ENCODE data around the gene RAB30. TPM values are rescaled to one million over a fixed set of nuclear protein-coding genes. Genes with fewer than 3 reads are reported as not detected.
A peak's percentile ranks its signal among the peaks of the same experiment; 100 is the strongest.

RAB30 gene
- 4.5 TPM for total RNA-seq
- polyA plus RNA-seq = 7.5 TPM
- long read RNA-seq, donor 1 = 0 reads
- long read RNA-seq, donor 2 = 0 reads
- long read RNA-seq, donor 3, partial matches to known transcripts = 0 of 1 reads
- long read RNA-seq, donor 3, other reads (novel, unspliced or antisense) = 0 of 1 reads
- long read RNA-seq, donor 4 = 0 reads
- long read RNA-seq, donor 5, transcript RAB30-205 (5 exons, 792 nt) = major isoform, 5 of 5 reads
- long read RNA-seq, donor 5, partial matches to known transcripts = 0 of 5 reads
- long read RNA-seq, donor 5, other reads (novel, unspliced or antisense) = 0 of 5 reads
- long read RNA-seq, donor 6, partial matches to known transcripts = 0 of 1 reads
- long read RNA-seq, donor 6, other reads (novel, unspliced or antisense) = 0 of 1 reads
- long read RNA-seq, donor 7, partial matches to known transcripts = 0 of 4 reads
- long read RNA-seq, donor 7, other reads (novel, unspliced or antisense) = 0 of 4 reads
- long read RNA-seq, donor 8, partial matches to known transcripts = 0 of 3 reads
- long read RNA-seq, donor 8, other reads (novel, unspliced or antisense) = 0 of 3 reads
- long read RNA-seq, donor 9, full-length matches to known transcripts = 2 of 2 reads
- long read RNA-seq, donor 9, partial matches to known transcripts = 0 of 2 reads
- long read RNA-seq, donor 9, other reads (novel, unspliced or antisense) = 0 of 2 reads
- long read RNA-seq, donor 10 = 0 reads

DNA sequence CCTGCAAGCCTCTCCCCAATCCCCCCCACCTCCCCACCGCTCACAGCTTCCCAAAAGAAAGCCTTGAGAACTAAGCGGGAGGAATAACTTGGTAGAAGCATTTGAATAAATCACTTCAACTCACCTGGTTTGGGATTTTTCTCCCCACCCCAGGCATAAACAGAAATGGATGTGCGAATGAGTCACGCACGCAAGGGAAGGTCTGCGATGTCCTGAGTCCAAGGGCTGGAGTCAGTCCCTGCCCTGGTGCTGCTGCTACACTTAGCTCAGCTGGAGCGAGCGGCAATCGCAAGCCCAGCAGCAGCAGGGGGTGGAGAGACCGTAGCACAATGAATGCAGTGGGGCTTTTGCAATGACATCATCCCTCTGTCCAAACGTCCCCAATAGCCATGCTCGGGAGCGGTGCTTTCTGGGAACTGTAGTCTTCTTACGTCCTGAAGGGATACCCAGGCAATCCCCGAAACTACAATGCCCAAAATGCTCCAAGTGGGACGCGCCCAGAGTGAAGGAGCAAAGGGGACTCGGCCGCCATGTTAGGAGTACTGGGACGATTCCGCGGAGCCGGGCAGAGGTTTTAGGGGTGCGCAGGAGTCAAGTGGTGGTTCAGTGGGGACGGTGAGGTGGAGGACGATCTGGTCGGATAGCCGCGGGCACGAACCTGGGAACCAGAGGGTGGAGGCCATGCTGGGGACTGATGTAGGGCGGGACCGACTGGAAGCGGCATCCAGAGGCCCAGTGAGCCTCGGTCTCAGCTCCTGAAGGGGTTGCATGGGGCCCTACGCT lies at the start of gene RAB30:
TSS of gene RAB30 (minus strand) at position 331 of the 783 bp plus-strand sequence. CDS start 74,581 bp downstream, outside the sequence.
- Histone ChIP-seq H3K9me3 (ENCODE audit: control insufficient read depth in 2 of 2, insufficient read depth in 1 of 2, low read length in 1 of 2) (no peaks in the 10 kb centered on the region), H3K4me1 (ENCODE audit: control insufficient read depth in 2 of 2, insufficient read depth in 2 of 2, low read length in 2 of 2) (peaks cover 4 to 9% of the 10 kb centered on the region in 2 donors), H3K27me3 (ENCODE audit: control insufficient read depth in 2 of 2, insufficient read depth in 1 of 2, low read length in 1 of 2) (peaks cover 18 to 39% of the 10 kb centered on the region in 2 donors), H3K36me3 (ENCODE audit: control insufficient read depth in 2 of 2, insufficient read depth in 2 of 2, low read length in 1 of 2) (peaks cover 0 to 12% of the 10 kb centered on the region in 2 donors), H3K27ac (ENCODE audit: low read depth in 1 of 2, low read length in 1 of 2) (peak within 1 kb of the TSS; percentile 77 to 91), H3K4me3 (ENCODE audit: low read length in 2 of 2) (peak within 1 kb of the TSS; percentile 72 to 73)
- peak; percentile 94 to 100 (median 98) for DNase-seq (ENCODE audit: low read depth in 6 of 9, low spot score in 9 of 9)
- under 1% methylated on average over 35 of the region's 35 CpGs for WGBS

GRCh38 chr11:83120327-83120726 lies 48.6 kb upstream of the RAB30 start:
- Histone ChIP-seq H3K36me3 (ENCODE audit: control insufficient read depth in 2 of 2, insufficient read depth in 2 of 2, low read length in 1 of 2) (no peaks in the 10 kb centered on the region), H3K4me3 (ENCODE audit: low read length in 2 of 2) (no peak overlapping the region), H3K27me3 (ENCODE audit: control insufficient read depth in 2 of 2, insufficient read depth in 1 of 2, low read length in 1 of 2) (no peaks in the 10 kb centered on the region), H3K4me1 (ENCODE audit: control insufficient read depth in 2 of 2, insufficient read depth in 2 of 2, low read length in 2 of 2) (peaks cover 0 to 2% of the 10 kb centered on the region in 2 donors), H3K27ac (ENCODE audit: low read depth in 1 of 2, low read length in 1 of 2) (no peak overlapping the region), H3K9me3 (ENCODE audit: control insufficient read depth in 2 of 2, insufficient read depth in 1 of 2, low read length in 1 of 2) (no peaks in the 10 kb centered on the region)
- no peak for DNase-seq (ENCODE audit: low read depth in 6 of 9, low spot score in 9 of 9)

- no peak for DNase-seq (ENCODE audit: low read depth in 6 of 9, low spot score in 9 of 9)
- no peak overlapping the region for H3K27ac ChIP-seq (ENCODE audit: low read depth in 1 of 2, low read length in 1 of 2)
- no peaks in the 10 kb centered on the region for H3K9me3 ChIP-seq (ENCODE audit: control insufficient read depth in 2 of 2, insufficient read depth in 1 of 2, low read length in 1 of 2)
- H3K27me3 ChIP-seq (ENCODE audit: control insufficient read depth in 2 of 2, insufficient read depth in 1 of 2, low read length in 1 of 2) = no peaks in the 10 kb centered on the region
- H3K4me1 ChIP-seq (ENCODE audit: control insufficient read depth in 2 of 2, insufficient read depth in 2 of 2, low read length in 2 of 2) = peaks cover 0 to 2% of the 10 kb centered on the region in 2 donors
- H3K4me3 ChIP-seq (ENCODE audit: low read length in 2 of 2) = no peak overlapping the region
- 94% methylated on average over 3 of the region's 3 CpGs for WGBS
- no peaks in the 10 kb centered on the region for H3K36me3 ChIP-seq (ENCODE audit: control insufficient read depth in 2 of 2, insufficient read depth in 2 of 2, low read length in 1 of 2)
Observed at GRCh38 chr11:83119216-83119615, 47.5 kb upstream of the RAB30 start.

GRCh38 chr11:83118814-83119213 lies 47.1 kb upstream of the RAB30 start:
- peaks cover 0 to 2% of the 10 kb centered on the region in 2 donors for H3K4me1 ChIP-seq (ENCODE audit: control insufficient read depth in 2 of 2, insufficient read depth in 2 of 2, low read length in 2 of 2)
- no peak overlapping the region for H3K4me3 ChIP-seq (ENCODE audit: low read length in 2 of 2)
- H3K36me3 ChIP-seq (ENCODE audit: control insufficient read depth in 2 of 2, insufficient read depth in 2 of 2, low read length in 1 of 2) = no peaks in the 10 kb centered on the region
- no peaks in the 10 kb centered on the region for H3K9me3 ChIP-seq (ENCODE audit: control insufficient read depth in 2 of 2, insufficient read depth in 1 of 2, low read length in 1 of 2)
- no peak for DNase-seq (ENCODE audit: low read depth in 6 of 9, low spot score in 9 of 9)
- H3K27ac ChIP-seq (ENCODE audit: low read depth in 1 of 2, low read length in 1 of 2) = no peak overlapping the region
- H3K27me3 ChIP-seq (ENCODE audit: control insufficient read depth in 2 of 2, insufficient read depth in 1 of 2, low read length in 1 of 2) = no peaks in the 10 kb centered on the region

DNA sequence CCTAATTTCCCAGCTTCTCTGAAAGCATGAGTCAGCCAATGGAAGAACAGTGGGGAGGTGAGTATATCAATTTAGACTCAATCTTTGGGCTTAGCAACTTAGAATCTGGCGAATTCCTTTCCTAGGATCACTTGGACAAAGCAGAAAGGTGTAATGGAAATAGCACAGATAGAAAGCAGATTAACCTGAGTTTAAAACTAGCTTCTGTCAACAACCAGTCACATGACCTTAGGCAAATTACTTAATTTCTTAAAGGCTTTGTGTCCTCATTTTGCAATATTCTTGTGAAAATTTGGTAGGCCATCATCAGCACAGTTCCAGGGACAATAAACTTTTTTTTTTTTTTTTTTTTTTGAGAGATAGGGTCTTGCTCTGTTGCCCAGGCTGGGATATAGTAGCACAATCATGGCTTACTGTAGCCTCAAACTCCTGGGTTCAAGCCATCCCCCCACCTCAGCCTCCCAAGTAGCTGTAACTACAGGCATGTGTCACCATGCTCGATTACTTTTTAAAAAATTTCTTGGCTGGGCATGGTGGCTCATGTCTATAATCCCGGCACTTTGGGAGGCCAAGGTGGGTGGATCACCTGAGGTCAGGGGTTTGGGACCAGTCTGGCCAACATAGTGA lies 44.4 kb upstream of the RAB30 start:
- DNase-seq (ENCODE audit: low read depth in 6 of 9, low spot score in 9 of 9) = no peak
- Histone ChIP-seq H3K9me3 (ENCODE audit: control insufficient read depth in 2 of 2, insufficient read depth in 1 of 2, low read length in 1 of 2) (no peaks in the 10 kb centered on the region), H3K36me3 (ENCODE audit: control insufficient read depth in 2 of 2, insufficient read depth in 2 of 2, low read length in 1 of 2) (no peaks in the 10 kb centered on the region), H3K27ac (ENCODE audit: low read depth in 1 of 2, low read length in 1 of 2) (no peak overlapping the region), H3K27me3 (ENCODE audit: control insufficient read depth in 2 of 2, insufficient read depth in 1 of 2, low read length in 1 of 2) (no peaks in the 10 kb centered on the region), H3K4me1 (ENCODE audit: control insufficient read depth in 2 of 2, insufficient read depth in 2 of 2, low read length in 2 of 2) (peaks cover 0 to 2% of the 10 kb centered on the region in 2 donors), H3K4me3 (ENCODE audit: low read length in 2 of 2) (no peak overlapping the region)
- 95% methylated on average over 3 of the region's 3 CpGs for WGBS

- Histone ChIP-seq H3K27me3 (ENCODE audit: control insufficient read depth in 2 of 2, insufficient read depth in 1 of 2, low read length in 1 of 2) (no peaks in the 10 kb centered on the region), H3K4me3 (ENCODE audit: low read length in 2 of 2) (no peak overlapping the region), H3K27ac (ENCODE audit: low read depth in 1 of 2, low read length in 1 of 2) (no peak overlapping the region), H3K4me1 (ENCODE audit: control insufficient read depth in 2 of 2, insufficient read depth in 2 of 2, low read length in 2 of 2) (peaks cover 0 to 2% of the 10 kb centered on the region in 2 donors), H3K9me3 (ENCODE audit: control insufficient read depth in 2 of 2, insufficient read depth in 1 of 2, low read length in 1 of 2) (no peaks in the 10 kb centered on the region), H3K36me3 (ENCODE audit: control insufficient read depth in 2 of 2, insufficient read depth in 2 of 2, low read length in 1 of 2) (no peaks in the 10 kb centered on the region)
- no peak for DNase-seq (ENCODE audit: low read depth in 6 of 9, low spot score in 9 of 9)
- WGBS = 94% methylated on average over 5 of the region's 5 CpGs
Observed at GRCh38 chr11:83115551-83115950, 43.9 kb upstream of the RAB30 start.

- 97% methylated on average over 3 of the region's 3 CpGs for WGBS
- Histone ChIP-seq H3K27ac (ENCODE audit: low read depth in 1 of 2, low read length in 1 of 2) (no peak overlapping the region), H3K9me3 (ENCODE audit: control insufficient read depth in 2 of 2, insufficient read depth in 1 of 2, low read length in 1 of 2) (no peaks in the 10 kb centered on the region), H3K36me3 (ENCODE audit: control insufficient read depth in 2 of 2, insufficient read depth in 2 of 2, low read length in 1 of 2) (no peaks in the 10 kb centered on the region), H3K27me3 (ENCODE audit: control insufficient read depth in 2 of 2, insufficient read depth in 1 of 2, low read length in 1 of 2) (no peaks in the 10 kb centered on the region), H3K4me1 (ENCODE audit: control insufficient read depth in 2 of 2, insufficient read depth in 2 of 2, low read length in 2 of 2) (peaks cover 0 to 2% of the 10 kb centered on the region in 2 donors), H3K4me3 (ENCODE audit: low read length in 2 of 2) (no peak overlapping the region)
- DNase-seq (ENCODE audit: low read depth in 6 of 9, low spot score in 9 of 9) = no peak
Observed at GRCh38 chr11:83115026-83115425, 43.3 kb upstream of the RAB30 start.

- no peaks in the 10 kb centered on the region for H3K9me3 ChIP-seq (ENCODE audit: control insufficient read depth in 2 of 2, insufficient read depth in 1 of 2, low read length in 1 of 2)
- DNase-seq (ENCODE audit: low read depth in 6 of 9, low spot score in 9 of 9) = no peak
- no peaks in the 10 kb centered on the region for H3K36me3 ChIP-seq (ENCODE audit: control insufficient read depth in 2 of 2, insufficient read depth in 2 of 2, low read length in 1 of 2)
- H3K27me3 ChIP-seq (ENCODE audit: control insufficient read depth in 2 of 2, insufficient read depth in 1 of 2, low read length in 1 of 2) = no peaks in the 10 kb centered on the region
- no peak overlapping the region for H3K27ac ChIP-seq (ENCODE audit: low read depth in 1 of 2, low read length in 1 of 2)
- WGBS = 93% methylated on average over 2 of the region's 2 CpGs
- peaks cover 0 to 2% of the 10 kb centered on the region in 2 donors for H3K4me1 ChIP-seq (ENCODE audit: control insufficient read depth in 2 of 2, insufficient read depth in 2 of 2, low read length in 2 of 2)
- H3K4me3 ChIP-seq (ENCODE audit: low read length in 2 of 2) = no peak overlapping the region
Observed at GRCh38 chr11:83112886-83113285, 41.2 kb upstream of the RAB30 start.

Measured in thymus (tissue), 14 donors.